Adrenal gland (tissue), 12 donors: Measurements from ENCODE around the gene GRAMD1A. TPM values are rescaled to one million over a fixed set of nuclear protein-coding genes. Genes with fewer than 3 reads are reported as not detected.

Source experiments
- DNase-seq, 7 donors: peaks; one replicate each; pipeline ENCODE4 v3.0.0-alpha.2; 2019 to 2020
- H3K27ac ChIP-seq, 5 donors: fragments of 200-600 bp; sonication (generic) in 4 of 5; 1 replicate in 3 of 5; 2 replicates in 2 of 5; pipeline versions ENCODE4 v1.5.1 to v1.8.0; 2016 to 2020; ENCODE audit warnings: mild to moderate bottlenecking in 1 of 5
- H3K27me3 ChIP-seq: fragments of 200-600 bp; 2 replicates; pipeline ENCODE4 v1.8.0; 2021
- H3K36me3 ChIP-seq, 2 donors: fragments of 200-600 bp; replicated peaks in 1 of 2; 1 replicate in 1 of 2; 2 replicates in 1 of 2; pipeline versions ENCODE4 v1.5.1 to v1.8.0; 2018 to 2022
- H3K4me1 ChIP-seq, 2 donors: fragments of 200-600 bp; replicated peaks in 1 of 2; 1 replicate in 1 of 2; 2 replicates in 1 of 2; pipeline versions ENCODE4 v1.5.1 to v1.8.0; 2018 to 2021
- H3K4me3 ChIP-seq, 4 donors: fragments of 200-600 bp; sonication (generic) in 3 of 4; one replicate each; pipeline ENCODE4 v1.5.1; 2016 to 2018
- H3K9me3 ChIP-seq, 3 donors: fragments of 200-600 bp; sonication (generic) in 1 of 3; replicated peaks in 1 of 3; 1 replicate in 2 of 3; 2 replicates in 1 of 3; pipeline versions ENCODE4 v1.5.1 to v1.8.0; 2016 to 2021
- CTCF ChIP-seq, 6 experiments: fragments of 450-650 bp in 4 of 6; fragments of 200-600 bp in 2 of 6; sonication (generic) in 1 of 6; IDR thresholded peaks; 1 replicate in 5 of 6; 2 replicates in 1 of 6; pipeline versions ENCODE4 v1.5.1 to v1.8.0; 2016 to 2021; ENCODE audit warnings: antibody characterized with exemption in 6 of 6, mild to moderate bottlenecking in 2 of 6, moderate library complexity in 1 of 6
- POLR2A ChIP-seq, 2 donors: fragments of 450-650 bp; IDR thresholded peaks; one replicate each; pipeline ENCODE4 v1.6.1; 2017; ENCODE audit warnings: antibody characterized with exemption in 2 of 2, mild to moderate bottlenecking in 2 of 2, moderate library complexity in 1 of 2
- WGBS, 4 donors: extraction: QIAGEN DNeasy Blood & Tissue Kit in 2 of 4; methylation state at CpG; one replicate each; pipeline versions ENCODE4 v1.1.5 to v1.1.7; 2013 to 2017; 5-methylcytosine and 5-hydroxymethylcytosine counted together
- intact Hi-C, 2 donors: fragments of 100-400 bp; cut with DNase I; formaldehyde crosslinking; loops; one replicate each; pipeline versions ENCODE4 v1.14.1 to v1.15.0; 2022 to 2023
- polyA plus RNA-seq, 3 donors: library from polyadenylated mRNA; stranded (reverse); fragments of 200-250 nt in 2 of 3; fragments of 350-450 nt in 1 of 3; fragmentation: Illumina TruSeq in 1 of 3; extraction: RNeasy Lipid Tissue Mini Kit (QIAGEN cat#74804) in 1 of 3; gene quantifications; one replicate each; pipeline ENCODE4 v1.2.3, GENCODE V29; 2013 to 2014
- total RNA-seq, 9 donors: library from RNA; depleted of rRNA in 4 of 9; stranded (reverse); fragments of >200 nt in 4 of 9; fragments of 120-200 nt in 1 of 9; fragmentation: NEBNext Ultra II Directional in 1 of 9; extraction: Animal tissue kit (Norgen Biotek cat#: 25700) in 1 of 9; gene quantifications; one replicate each; pipeline versions ENCODE4 v1.1.0 to v1.2.4, GENCODE V29; 2013 to 2023
- donor health status: healthy with polysubstance abuse.
- donor health status: Bipolar disorder and iron deficiency.
- donor health status: DM: yes; HTN: yes; CAD: no.
- donor health status: DM: no; HTN: no; CAD: no.
- donor health status: DM: no; HTN: no; CAD: no.
- donor health status: DM: yes; HTN: yes; CAD: no.

The GRAMD1A gene
- total and polyA plus RNA-seq, 12 donors: 31.2 to 125 (median 77.2) TPM

GRCh38 chr19:35034005-35034502 lies 33.9 kb downstream of the GRAMD1A start:
- TF ChIP-seq POLR2A (IDR thresholded peaks at IDR 0.05) (no peak), CTCF (IDR thresholded peaks at IDR 0.05) (no peak)
- Histone ChIP-seq H3K36me3 (no peaks in the 10 kb centered on the region), H3K27me3 (no peaks in the 10 kb centered on the region), H3K27ac (no peak overlapping the region), H3K4me3 (no peak overlapping the region), H3K4me1 (peaks cover 8 to 23% of the 10 kb centered on the region in 2 donors), H3K9me3 (no peaks in the 10 kb centered on the region)
- 90 to 100% (median 94%) methylated on average over 1 to 17 of the region's 17 CpGs for WGBS, 4 donors
- DNase-seq: no peak
- intact Hi-C loops: no loop called here

- Histone ChIP-seq H3K27me3 (no peaks in the 10 kb centered on the region), H3K27ac (no peak overlapping the region), H3K36me3 (no peaks in the 10 kb centered on the region), H3K4me3 (no peak overlapping the region), H3K9me3 (no peaks in the 10 kb centered on the region), H3K4me1 (peaks cover 6 to 21% of the 10 kb centered on the region in 2 donors)
- no peak for TF ChIP-seq CTCF (IDR thresholded peaks at IDR 0.05)
- TF ChIP-seq POLR2A (IDR thresholded peaks at IDR 0.05): no peak
- intact Hi-C loops: no loop called here
- WGBS, 4 donors: 88 to 91% (median 89%) methylated on average over 17 of the region's 17 CpGs
- no peak for DNase-seq
Observed at GRCh38 chr19:35034588-35035382, 34.7 kb downstream of the GRAMD1A start.

- no peak for TF ChIP-seq CTCF (IDR thresholded peaks at IDR 0.05)
- no peak for TF ChIP-seq POLR2A (IDR thresholded peaks at IDR 0.05)
- peak overlapping the region in 4 of 5 donors; percentile 6 to 66 (median 54) for H3K27ac ChIP-seq
Observed at GRCh38 chr19:35037716-35038622, 37.8 kb downstream of the GRAMD1A start.

More at GRCh38 chr19:35037716-35038622, 37.8 kb downstream of the GRAMD1A start:
- intact Hi-C loops: no loop called here
- H3K4me3 ChIP-seq: no peak overlapping the region
- H3K27me3 ChIP-seq: no peaks in the 10 kb centered on the region
- no peaks in the 10 kb centered on the region for H3K9me3 ChIP-seq
- peak in 3 of 7 donors; percentile 46 to 68 (median 57) for DNase-seq
- H3K4me1 ChIP-seq: peaks cover 21 to 29% of the 10 kb centered on the region in 2 donors
- 41 to 62% (median 60%) methylated on average over 11 to 13 of the region's 13 CpGs for WGBS, 4 donors
- H3K36me3 ChIP-seq: no peaks in the 10 kb centered on the region
